GM23338 (cell line): ENCODE measurements around the gene FHIT.

Source experiments
- CTCF ChIP-seq, 2 experiments: fragments of 200-600 bp in 1 of 2; sonication (generic) in 1 of 2; conservative IDR thresholded peaks; 2 replicates each; pipeline versions ENCODE4 v1.5.1 to v1.6.1; 2016 to 2017; ENCODE audit warnings: antibody characterized with exemption in 2 of 2, low read depth in 2 of 2, mild to moderate bottlenecking in 2 of 2, moderate library complexity in 1 of 2
- EZH2phosphoT487 ChIP-seq: fragments of 200-600 bp; sonication (generic); IDR thresholded peaks from one replicate; pipeline ENCODE4 v1.8.1; 2018; ENCODE audit warnings: antibody characterized with exemption; ENCODE audit not compliant: unreplicated experiment
- JUNB ChIP-seq: IDR thresholded peaks from one replicate; pipeline ENCODE4 v1.6.1; 2016; ENCODE audit warnings: antibody characterized with exemption; ENCODE audit not compliant: unreplicated experiment
- POLR2AphosphoS5 ChIP-seq: IDR thresholded peaks from 2 replicates; pipeline ENCODE4 v1.6.1; 2016; ENCODE audit warnings: antibody characterized with exemption, low read depth
- REST ChIP-seq: IDR thresholded peaks from one replicate; pipeline ENCODE4 v1.6.1; 2018; ENCODE audit warnings: antibody characterized with exemption; ENCODE audit not compliant: unreplicated experiment

DNA sequence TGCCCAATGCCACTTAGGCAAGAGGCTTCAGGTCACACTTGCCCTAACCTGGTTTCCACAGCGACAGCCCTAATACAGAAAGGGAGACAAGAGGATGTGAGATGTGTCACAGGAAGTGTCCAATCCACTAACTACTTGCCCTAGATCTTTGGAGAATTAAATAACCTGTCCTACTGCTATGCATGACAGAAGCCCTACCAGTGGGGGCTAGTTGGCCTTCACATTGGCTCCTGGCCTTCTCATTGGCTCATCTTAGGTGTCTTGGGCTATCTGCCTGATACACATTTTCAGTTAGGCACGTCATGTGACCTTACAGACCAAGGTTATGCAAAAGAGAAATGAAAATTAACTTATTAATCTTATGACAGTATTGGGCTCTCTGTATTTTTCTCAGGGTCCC lies 449.9 kb downstream of the FHIT start:
- TF ChIP-seq CTCF (conservative IDR thresholded peaks at IDR 0.05; ENCODE audit: low read depth in 2 of 2), result no peak
- TF ChIP-seq POLR2AphosphoS5, result no peak
- no peak for TF ChIP-seq REST
- no peak for TF ChIP-seq JUNB
- TF ChIP-seq EZH2phosphoT487, result no peak
